Ectodermal cell (in vitro differentiated cells): ENCODE data around the gene IGSF21.

Experiments
- H3K27ac ChIP-seq: 2 replicates; pipeline ENCODE4 v1.7.0; 2013; ENCODE audit warnings: mild to moderate bottlenecking, low read depth, low read length; ENCODE audit not compliant: insufficient read depth, poor library complexity, severe bottlenecking
- H3K27me3 ChIP-seq: 2 replicates; pipeline ENCODE4 v1.7.0; 2013; ENCODE audit warnings: mild to moderate bottlenecking, low read length; ENCODE audit not compliant: insufficient read depth, control insufficient read depth, poor library complexity, severe bottlenecking
- H3K36me3 ChIP-seq: one replicate; pipeline ENCODE4 v1.7.0; 2013; ENCODE audit warnings: low read length; ENCODE audit not compliant: control insufficient read depth, insufficient read depth
- H3K4me1 ChIP-seq: one replicate; pipeline ENCODE4 v1.7.0; 2013; ENCODE audit warnings: low read length; ENCODE audit not compliant: control insufficient read depth, insufficient read depth
- H3K4me3 ChIP-seq: 2 replicates; pipeline ENCODE4 v1.7.0; 2013; ENCODE audit warnings: low read depth, low read length, control low read depth; ENCODE audit not compliant: insufficient read depth
- H3K9me3 ChIP-seq: 2 replicates; pipeline ENCODE4 v1.7.0; 2013; ENCODE audit warnings: mild to moderate bottlenecking, low read length, moderate library complexity; ENCODE audit not compliant: control insufficient read depth
- WGBS, 2 experiments: methylation state at CpG; one replicate each; pipeline ENCODE4 v1.1.7; 2013; ENCODE audit warnings: missing lambda C conversion rate in 2 of 2; 5-methylcytosine and 5-hydroxymethylcytosine counted together

The IGSF21 gene

DNA sequence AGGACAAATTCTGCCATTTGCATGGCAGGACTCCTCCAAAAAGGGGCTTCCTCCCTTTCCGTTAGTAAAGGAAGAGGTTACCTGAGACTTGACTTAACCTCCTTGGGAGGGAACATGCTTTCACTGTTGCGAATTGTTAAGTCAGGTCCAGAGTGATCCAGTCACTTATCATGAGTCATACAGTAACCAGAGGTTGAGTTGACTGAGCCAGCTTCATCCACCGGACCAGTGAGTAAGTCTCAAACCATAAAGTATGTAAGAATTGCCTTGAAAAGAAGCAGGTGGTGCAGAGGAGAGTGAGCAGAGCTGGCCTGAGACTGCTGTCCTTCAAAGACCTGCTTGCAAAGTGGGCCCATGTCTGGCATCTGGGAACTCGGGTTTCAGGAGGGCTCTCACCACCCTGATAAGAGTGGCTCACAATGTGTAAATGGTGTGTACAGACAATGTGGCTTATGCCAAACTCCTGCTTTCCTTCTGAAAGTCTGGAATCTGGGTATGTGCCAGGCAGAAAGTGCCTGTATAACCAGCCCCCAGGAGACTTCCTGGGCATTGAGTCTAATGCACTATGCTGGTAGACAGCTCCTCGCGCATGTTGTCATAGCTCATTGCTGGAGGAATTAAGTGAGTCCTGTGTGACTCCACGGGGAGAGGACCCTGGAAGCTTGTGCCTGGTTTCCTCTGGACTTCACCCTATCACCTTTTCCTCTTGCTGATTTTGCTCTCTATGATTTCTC lies 288.8 kb downstream of the IGSF21 start:
- Histone ChIP-seq H3K4me1 (no peaks in the 10 kb centered on the region), H3K36me3 (no peaks in the 10 kb centered on the region), H3K4me3 (no peak overlapping the region), H3K27me3 (no peaks in the 10 kb centered on the region), H3K27ac (no peak overlapping the region), H3K9me3 (no peaks in the 10 kb centered on the region)
- WGBS, 2 experiments, result 75 to 79% methylated on average over 7 of the region's 7 CpGs

- no peaks in the 10 kb centered on the region for H3K4me1 ChIP-seq
- no peak overlapping the region for H3K27ac ChIP-seq
- H3K4me3 ChIP-seq, result no peak overlapping the region
- no peaks in the 10 kb centered on the region for H3K36me3 ChIP-seq
- 91 to 95% methylated on average over 4 of the region's 4 CpGs for WGBS, 2 experiments
- H3K27me3 ChIP-seq, result no peaks in the 10 kb centered on the region
- H3K9me3 ChIP-seq, result no peaks in the 10 kb centered on the region
Observed at GRCh38 chr1:18397641-18398040, 290.0 kb downstream of the IGSF21 start.

- Histone ChIP-seq H3K27me3 (no peaks in the 10 kb centered on the region), H3K4me3 (no peak overlapping the region), H3K9me3 (no peaks in the 10 kb centered on the region), H3K4me1 (no peaks in the 10 kb centered on the region), H3K36me3 (no peaks in the 10 kb centered on the region), H3K27ac (no peak overlapping the region)
- 74 to 81% methylated on average over 5 of the region's 5 CpGs for WGBS, 2 experiments
Observed at GRCh38 chr1:18398791-18399530, 291.4 kb downstream of the IGSF21 start.

GRCh38 chr1:18400347-18401102 lies 292.9 kb downstream of the IGSF21 start:
- Histone ChIP-seq H3K4me3 (no peak overlapping the region), H3K4me1 (no peaks in the 10 kb centered on the region), H3K36me3 (no peaks in the 10 kb centered on the region), H3K27me3 (no peaks in the 10 kb centered on the region), H3K27ac (no peak overlapping the region), H3K9me3 (no peaks in the 10 kb centered on the region)
- WGBS, 2 experiments, result 92% methylated on average over 6 of the region's 7 CpGs

DNA sequence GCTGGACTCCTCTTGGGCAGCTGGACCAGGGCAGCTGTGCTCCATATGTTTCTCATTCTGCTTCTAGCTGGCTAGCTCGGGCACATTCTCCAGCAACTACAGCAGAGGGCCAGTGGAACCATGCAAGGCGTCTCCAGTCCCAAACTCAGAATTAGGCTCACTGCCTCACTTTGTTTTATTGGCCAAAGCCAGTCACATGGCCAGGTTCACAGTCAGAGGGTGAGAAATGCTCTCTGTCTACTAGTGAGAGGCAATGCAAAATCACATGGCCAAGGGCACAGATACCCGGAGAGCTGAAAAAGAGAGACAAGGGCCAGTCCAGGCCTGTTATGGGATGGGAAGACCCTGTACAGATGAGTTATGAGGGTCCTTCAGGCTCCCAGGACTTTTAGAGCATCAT lies 294.3 kb downstream of the IGSF21 start:
- H3K27me3 ChIP-seq, result no peaks in the 10 kb centered on the region
- peaks cover 2% of the 10 kb centered on the region for H3K4me1 ChIP-seq
- H3K4me3 ChIP-seq, result no peak overlapping the region
- H3K36me3 ChIP-seq, result no peaks in the 10 kb centered on the region
- no peak overlapping the region for H3K27ac ChIP-seq
- WGBS, 2 experiments, result 93 to 95% methylated on average over 3 of the region's 3 CpGs
- no peaks in the 10 kb centered on the region for H3K9me3 ChIP-seq

DNA sequence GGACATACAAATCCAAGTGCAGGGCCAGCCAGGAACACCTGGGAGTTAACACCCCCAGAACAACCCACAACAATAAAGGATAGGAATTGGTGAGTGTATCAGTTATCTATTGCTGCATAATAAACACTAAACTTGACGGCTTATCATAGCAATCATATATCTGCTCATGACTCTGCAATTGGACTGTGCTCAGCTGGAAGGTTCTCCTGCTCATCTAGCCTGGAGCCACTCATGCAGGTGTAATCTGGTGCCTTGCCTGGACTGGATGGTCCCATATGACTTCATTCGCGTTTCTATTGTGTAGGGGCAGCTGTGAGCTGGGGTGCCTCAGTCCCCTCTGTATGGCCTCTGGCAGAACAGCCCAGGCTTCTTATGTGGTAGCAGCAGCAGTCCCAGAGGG lies 296.9 kb downstream of the IGSF21 start:
- peaks cover 11% of the 10 kb centered on the region for H3K4me1 ChIP-seq
- no peaks in the 10 kb centered on the region for H3K9me3 ChIP-seq
- H3K27ac ChIP-seq, result no peak overlapping the region
- 83 to 85% methylated on average over 3 of the region's 3 CpGs for WGBS, 2 experiments
- H3K27me3 ChIP-seq, result no peaks in the 10 kb centered on the region
- no peak overlapping the region for H3K4me3 ChIP-seq
- H3K36me3 ChIP-seq, result no peaks in the 10 kb centered on the region

GRCh38 chr1:18407166-18408045 lies 299.8 kb downstream of the IGSF21 start:
- Histone ChIP-seq H3K36me3 (no peaks in the 10 kb centered on the region), H3K9me3 (no peaks in the 10 kb centered on the region), H3K4me1 (peaks cover 11% of the 10 kb centered on the region), H3K27me3 (no peaks in the 10 kb centered on the region), H3K27ac (no peak overlapping the region), H3K4me3 (no peak overlapping the region)
- 88 to 89% methylated on average over 26 of the region's 26 CpGs for WGBS, 2 experiments

DNA sequence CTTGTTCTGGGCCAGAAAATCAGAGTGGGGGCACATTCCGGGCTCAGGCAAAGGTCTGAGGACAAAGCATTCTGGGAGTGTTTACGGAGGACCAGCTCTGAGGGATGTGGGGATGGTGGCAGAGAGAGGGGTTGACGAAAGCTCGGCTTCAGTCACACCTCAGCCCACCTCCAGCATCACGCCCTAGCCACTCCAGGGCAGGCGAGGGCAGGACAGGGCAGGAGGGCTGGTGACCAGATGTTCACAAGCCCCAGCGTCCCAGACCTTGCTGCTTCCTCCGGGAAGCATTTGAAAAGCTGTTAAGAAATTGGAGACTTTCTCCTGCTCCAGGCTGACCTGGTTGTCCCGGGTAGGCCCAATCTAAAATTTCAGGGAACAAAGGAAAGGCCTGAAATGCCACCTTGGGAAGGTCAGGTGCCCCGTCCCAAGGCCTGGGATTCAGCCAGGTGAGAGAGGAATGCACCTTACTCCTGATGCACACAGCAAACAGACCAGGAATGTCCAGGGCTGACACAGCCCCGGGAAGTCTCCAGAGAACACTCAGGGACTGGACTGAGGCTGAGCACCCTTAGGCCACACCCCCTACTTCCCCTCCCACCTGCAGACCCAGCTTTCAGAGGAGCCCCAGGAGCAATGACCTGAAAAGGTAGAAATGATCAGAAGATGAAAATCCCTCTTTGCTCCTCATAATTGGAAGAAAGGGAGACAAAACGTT lies 301.2 kb downstream of the IGSF21 start:
- Histone ChIP-seq H3K4me1 (peaks cover 11% of the 10 kb centered on the region), H3K4me3 (no peak overlapping the region), H3K36me3 (no peaks in the 10 kb centered on the region), H3K27me3 (no peaks in the 10 kb centered on the region), H3K9me3 (no peaks in the 10 kb centered on the region), H3K27ac (no peak overlapping the region)
- WGBS, 2 experiments, result 81 to 82% methylated on average over 12 of the region's 12 CpGs

- Histone ChIP-seq H3K4me1 (peaks cover 11% of the 10 kb centered on the region), H3K9me3 (no peaks in the 10 kb centered on the region), H3K27ac (no peak overlapping the region), H3K4me3 (no peak overlapping the region), H3K36me3 (no peaks in the 10 kb centered on the region), H3K27me3 (no peaks in the 10 kb centered on the region)
- WGBS, 2 experiments, result 91 to 94% methylated on average over 8 of the region's 8 CpGs
Observed at GRCh38 chr1:18409609-18410237, 302.1 kb downstream of the IGSF21 start.
